NCI-H446 (cell line): ENCODE results near the gene FDXR.
"Not testable (repeated sequence)": the region's sequence is repeated elsewhere in the genome, so short reads cannot be mapped to it uniquely, and the experiment has no call there.

ENCODE experiments used
- DNase-seq, 2 experiments: peaks; one replicate each; lab custom pipeline; 2025; lab: John Stamatoyannopoulos, UW

The FDXR gene, protein sequence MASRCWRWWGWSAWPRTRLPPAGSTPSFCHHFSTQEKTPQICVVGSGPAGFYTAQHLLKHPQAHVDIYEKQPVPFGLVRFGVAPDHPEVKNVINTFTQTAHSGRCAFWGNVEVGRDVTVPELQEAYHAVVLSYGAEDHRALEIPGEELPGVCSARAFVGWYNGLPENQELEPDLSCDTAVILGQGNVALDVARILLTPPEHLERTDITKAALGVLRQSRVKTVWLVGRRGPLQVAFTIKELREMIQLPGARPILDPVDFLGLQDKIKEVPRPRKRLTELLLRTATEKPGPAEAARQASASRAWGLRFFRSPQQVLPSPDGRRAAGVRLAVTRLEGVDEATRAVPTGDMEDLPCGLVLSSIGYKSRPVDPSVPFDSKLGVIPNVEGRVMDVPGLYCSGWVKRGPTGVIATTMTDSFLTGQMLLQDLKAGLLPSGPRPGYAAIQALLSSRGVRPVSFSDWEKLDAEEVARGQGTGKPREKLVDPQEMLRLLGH

GRCh38 chr17:74872313-74873036 lies at the start of gene FDXR:
Gene FDXR (minus strand): TSS chr17:74872994. CDS start chr17:74872944, 50 bp downstream.
- DNase-seq: no peak

- no peak for DNase-seq
These were observed 49.4 kb upstream of the FDXR start for GRCh38 chr17:74922172-74922571.

- no peak for DNase-seq
These were observed 49.0 kb upstream of the FDXR start for GRCh38 chr17:74921769-74922168.

GRCh38 chr17:74921026-74921681 lies 48.4 kb upstream of the FDXR start:
- DNase-seq: no peak

GRCh38 chr17:74920642-74921025 lies 47.8 kb upstream of the FDXR start:
- DNase-seq: no peak

GRCh38 chr17:74920306-74920620 lies 47.5 kb upstream of the FDXR start:
- no peak for DNase-seq

DNA sequence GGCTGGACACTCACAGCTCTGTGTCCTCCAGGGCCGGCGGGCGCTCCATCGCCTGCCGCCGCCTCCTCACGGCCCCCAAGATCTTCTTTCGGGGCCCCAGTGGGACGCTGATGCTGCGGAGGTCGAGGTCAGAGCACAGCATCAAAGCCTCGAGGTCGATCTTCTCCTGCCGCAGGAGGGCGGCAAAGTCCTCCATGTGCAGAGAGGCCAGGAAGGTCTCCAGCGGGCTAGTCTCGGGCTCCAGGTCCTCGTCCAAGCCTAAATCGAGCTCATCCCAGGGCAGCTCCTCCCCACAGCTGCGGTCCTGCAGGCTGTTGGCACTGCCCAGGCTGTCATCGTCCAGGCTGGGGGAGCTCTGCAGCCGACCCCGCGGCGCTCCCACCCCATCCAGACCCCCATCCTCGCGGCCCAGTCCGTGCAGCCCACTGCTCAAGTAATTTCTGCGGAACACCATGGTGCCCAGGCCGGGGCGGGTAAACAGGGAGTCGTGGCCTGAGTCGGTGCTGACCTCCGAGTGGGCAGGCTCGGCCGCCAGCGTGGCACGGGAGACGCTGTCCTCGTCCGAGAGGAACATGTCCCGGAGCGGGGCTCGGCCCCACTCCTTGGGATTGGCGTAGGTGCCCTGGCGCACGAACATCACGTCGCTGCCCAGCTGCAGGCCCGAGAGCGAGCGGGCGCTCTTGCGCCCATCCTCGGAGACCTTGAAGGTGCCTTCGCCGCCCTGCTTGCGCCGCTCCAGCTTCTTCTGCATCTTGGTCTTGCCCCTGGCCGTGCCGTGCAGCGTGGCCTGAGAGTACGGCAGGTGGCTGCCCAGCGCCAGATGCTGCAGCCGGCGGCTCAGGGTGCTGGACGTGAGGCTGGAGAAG lies 46.9 kb upstream of the FDXR start:
- DNase-seq: no peak

- no peak for DNase-seq
These were observed 46.1 kb upstream of the FDXR start for GRCh38 chr17:74918906-74919305.

GRCh38 chr17:74917430-74917829 lies 44.6 kb upstream of the FDXR start:
- no peak for DNase-seq

GRCh38 chr17:74916851-74917199 lies 44.0 kb upstream of the FDXR start:
- DNase-seq: no peak

- DNase-seq: no peak
These were observed 43.5 kb upstream of the FDXR start for GRCh38 chr17:74916136-74916850.

- not testable (repeated sequence) for DNase-seq
These were observed 38.6 kb upstream of the FDXR start for GRCh38 chr17:74911423-74911822.

DNA sequence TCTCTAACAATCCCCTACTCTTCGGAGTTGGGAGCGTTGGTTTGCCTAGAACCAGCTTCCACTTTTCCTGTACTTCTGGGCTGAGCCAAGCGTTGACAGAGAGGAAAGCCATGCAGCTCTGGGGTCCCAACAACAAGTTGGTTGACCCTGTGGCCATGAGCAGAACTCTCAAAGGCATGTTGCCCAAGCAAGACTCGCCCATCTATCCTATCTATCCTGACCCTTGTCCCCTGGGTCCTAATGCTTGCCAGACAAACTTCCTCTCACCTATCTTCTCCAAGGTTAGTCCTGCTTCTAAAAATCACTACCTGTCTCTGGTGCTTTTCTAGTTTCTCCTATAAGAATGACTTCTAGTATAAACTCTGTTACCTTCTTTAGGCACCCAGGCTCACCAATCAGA lies 36.3 kb upstream of the FDXR start:
- DNase-seq: not testable (repeated sequence)

DNA sequence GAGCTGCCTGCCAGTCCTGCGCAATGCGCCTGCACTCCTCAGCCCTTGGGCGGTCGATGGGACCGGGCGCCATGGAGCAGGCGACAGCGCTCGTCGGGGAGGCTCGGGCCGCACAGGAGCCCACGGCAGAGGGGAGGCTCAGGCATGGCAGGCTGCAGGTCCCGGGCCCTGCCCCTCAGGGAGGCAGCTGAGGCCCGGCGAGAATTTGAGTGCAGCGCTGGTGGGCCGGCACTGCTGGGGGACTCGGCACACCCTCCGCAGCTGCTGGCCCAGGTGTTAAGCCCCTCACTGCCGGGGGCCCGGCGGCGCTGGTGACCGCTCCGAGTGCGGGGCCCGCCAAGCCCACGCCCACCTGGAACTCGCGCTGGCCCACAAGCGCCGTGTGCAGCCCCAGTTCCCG lies 34.2 kb upstream of the FDXR start:
- DNase-seq: no peak

DNA sequence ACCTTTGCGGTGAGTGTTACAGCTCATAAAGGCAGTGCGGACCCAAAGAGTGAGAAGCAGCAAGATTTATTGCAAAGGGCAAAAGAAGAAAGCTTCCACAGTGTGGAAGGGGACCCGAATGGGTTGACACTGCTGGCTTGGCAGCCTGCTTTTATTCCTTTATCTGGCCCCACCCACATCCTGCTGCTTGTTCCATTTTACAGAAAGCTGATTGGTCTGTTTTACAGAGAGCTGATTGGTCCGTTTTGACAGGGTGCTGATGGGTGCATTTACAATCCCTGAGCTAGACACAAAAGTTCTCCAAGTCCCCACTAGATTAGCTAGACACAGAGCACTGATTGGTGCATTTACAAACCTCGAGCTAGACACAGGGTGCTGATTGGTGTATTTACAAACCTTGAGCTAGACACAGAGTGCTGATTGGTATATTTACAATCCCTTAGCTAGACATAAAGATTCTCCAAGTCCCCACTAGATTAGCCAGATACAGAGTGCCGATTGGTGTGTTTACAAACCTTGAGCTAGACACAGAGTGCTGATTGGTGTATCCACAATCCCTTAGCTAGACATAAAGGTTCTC lies 33.5 kb upstream of the FDXR start:
- DNase-seq: not testable (repeated sequence)

- DNase-seq: no peak
These were observed 32.1 kb upstream of the FDXR start for GRCh38 chr17:74904687-74905409.

- no peak for DNase-seq
These were observed 30.9 kb upstream of the FDXR start for GRCh38 chr17:74903671-74904070.

GRCh38 chr17:74903034-74903433 lies 30.2 kb upstream of the FDXR start:
- DNase-seq: no peak

DNA sequence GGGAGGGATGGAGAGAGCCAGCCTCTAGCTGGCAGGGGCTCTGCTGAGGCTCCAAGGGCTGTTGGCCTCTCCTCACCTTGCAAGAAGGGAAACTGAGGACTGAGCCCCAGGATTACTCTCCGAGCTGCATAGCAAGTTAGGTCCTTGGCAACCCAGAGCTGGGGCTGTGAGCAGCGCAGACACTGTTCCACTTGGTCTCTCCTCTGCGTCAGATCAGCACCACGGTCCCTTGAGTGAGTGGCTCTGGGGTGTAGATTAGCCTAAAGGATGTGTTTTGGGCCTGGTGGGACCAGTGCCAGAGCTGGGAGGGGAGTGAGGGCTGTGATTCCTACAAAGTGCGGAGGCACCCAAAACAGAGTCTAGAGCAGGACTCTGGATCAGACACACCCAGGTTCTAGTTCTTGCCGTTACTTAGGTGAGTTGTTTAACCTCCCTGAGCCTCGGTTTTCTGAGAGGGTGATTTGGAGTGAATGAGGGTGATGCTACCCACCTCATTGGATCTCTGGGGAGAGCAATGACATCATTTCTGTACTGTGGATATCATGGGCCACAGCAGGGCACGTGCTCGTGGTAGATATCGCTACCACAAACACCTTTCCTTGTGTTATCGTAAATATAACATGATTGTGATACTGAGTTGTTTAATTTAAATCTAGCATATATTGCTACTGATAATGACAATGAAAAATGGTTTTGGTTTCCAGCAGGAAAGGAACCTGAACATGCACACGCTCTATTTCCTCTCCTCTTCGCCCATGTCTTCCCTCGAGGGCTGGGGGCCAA lies 28.8 kb upstream of the FDXR start:
- no peak for DNase-seq
